Measurements from ENCODE around the gene NOTUM. TPM values are rescaled to one million over a fixed set of nuclear protein-coding genes. Genes with fewer than 3 reads are reported as not detected.
"Not testable (repeated sequence)": the region's sequence is repeated elsewhere in the genome, so short reads cannot be mapped to it uniquely, and the experiment has no call there.

NOTUM gene
- total RNA-seq, 1 experiment from 2014 or later, result not detected

DNA sequence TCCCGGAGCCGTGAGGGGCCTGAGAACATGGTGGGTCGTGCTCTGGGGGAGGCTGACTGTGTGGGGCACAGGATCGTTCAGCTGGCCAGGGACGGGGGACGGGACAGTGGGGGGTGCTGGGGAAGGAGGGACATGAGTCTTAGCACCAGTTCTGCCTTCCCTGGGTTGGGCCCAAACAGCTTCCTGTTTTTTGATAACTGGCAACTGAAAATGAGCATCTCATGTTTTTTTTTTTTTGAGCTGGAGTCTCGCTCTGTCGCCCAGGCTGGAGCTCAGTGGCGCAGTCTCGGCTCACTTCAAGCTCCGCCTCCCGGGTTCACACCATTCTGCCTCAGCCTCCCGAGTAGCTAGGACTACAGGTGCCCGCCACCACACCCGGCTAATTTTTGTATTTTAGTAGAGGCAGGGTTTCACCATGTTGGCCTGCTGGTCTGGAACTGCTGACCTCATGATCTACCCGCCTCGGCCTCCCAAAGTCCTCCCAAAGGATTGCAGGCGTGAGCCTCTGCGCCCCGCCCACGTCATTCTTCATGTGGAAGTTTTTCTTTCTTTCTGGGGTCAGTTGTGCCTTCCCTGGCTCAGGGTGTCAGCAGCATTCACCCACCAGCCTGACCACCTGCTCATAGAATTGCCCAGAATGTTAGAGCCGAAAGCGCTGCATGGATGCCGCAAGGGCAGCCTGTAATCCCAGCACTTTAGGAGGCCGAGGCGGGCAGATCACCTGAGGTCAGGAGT lies 22.8 kb upstream of the NOTUM start:
- H3K4me1 ChIP-seq (ENCODE audit: insufficient read depth, low read length, poor library complexity, severe bottlenecking), result peaks cover 2% of the 10 kb centered on the region
- intact Hi-C loops (cut with micrococcal nuclease; ENCODE audit: unreplicated experiment), result no loop called here

DNA sequence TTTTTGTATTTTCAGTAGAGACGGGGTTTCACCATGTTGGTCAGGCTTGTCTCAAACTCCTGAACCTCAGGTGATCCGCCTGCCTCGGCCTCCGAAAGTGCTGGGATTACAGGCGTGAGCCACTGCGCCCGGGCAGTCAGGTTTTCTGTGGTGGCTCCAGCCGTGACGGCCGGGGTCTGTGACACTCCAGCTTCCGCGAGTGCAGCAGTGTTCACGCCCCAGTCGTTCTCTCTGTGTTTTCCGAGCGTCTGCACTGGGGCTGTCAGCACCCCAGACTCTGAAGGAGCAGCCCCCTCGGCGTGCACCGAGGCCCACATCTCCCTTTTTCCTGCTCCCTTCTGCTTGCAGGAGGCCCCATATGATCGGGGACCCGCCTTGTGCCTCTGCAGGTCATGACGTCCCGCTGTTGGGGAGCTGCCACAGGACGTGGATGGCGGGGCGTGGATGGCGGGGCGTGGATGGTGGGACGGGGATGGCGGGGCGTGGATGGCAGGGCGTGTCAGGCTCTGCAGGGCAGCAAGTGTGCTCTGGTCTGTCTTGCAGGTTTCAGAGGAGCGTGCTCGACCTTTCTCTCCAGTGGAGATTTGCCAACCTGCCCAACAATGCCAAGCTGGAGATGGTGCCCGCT lies 22.1 kb upstream of the NOTUM start:
- Histone ChIP-seq H3K9me3 (ENCODE audit: low read depth, low read length, poor library complexity, severe bottlenecking) (no peaks in the 10 kb centered on the region), H3K27ac (ENCODE audit: low read depth, low read length, poor library complexity, severe bottlenecking) (no peak overlapping the region), H3K4me1 (ENCODE audit: insufficient read depth, low read length, poor library complexity, severe bottlenecking) (peaks cover 5% of the 10 kb centered on the region), H3K36me3 (ENCODE audit: insufficient read depth, low read length, poor library complexity, severe bottlenecking) (no peaks in the 10 kb centered on the region), H3K27me3 (replicated peaks; ENCODE audit: insufficient read depth, low read depth, low read length, poor library complexity) (no peaks in the 10 kb centered on the region), H3K4me3 (ENCODE audit: low read depth, low read length, poor library complexity, severe bottlenecking) (no peak overlapping the region)
- no TSS peak for BruUV-seq (replicated peaks)
- intact Hi-C loops (cut with micrococcal nuclease; ENCODE audit: unreplicated experiment), result no loop called here
- ChIA-PET POLR2A (ENCODE audit: low non-redundant PET) (no interaction called here), CTCF (no interaction called here)
- no peak for DNase-seq (ENCODE audit: low spot score)
- TF ChIP-seq, protein P1, sequence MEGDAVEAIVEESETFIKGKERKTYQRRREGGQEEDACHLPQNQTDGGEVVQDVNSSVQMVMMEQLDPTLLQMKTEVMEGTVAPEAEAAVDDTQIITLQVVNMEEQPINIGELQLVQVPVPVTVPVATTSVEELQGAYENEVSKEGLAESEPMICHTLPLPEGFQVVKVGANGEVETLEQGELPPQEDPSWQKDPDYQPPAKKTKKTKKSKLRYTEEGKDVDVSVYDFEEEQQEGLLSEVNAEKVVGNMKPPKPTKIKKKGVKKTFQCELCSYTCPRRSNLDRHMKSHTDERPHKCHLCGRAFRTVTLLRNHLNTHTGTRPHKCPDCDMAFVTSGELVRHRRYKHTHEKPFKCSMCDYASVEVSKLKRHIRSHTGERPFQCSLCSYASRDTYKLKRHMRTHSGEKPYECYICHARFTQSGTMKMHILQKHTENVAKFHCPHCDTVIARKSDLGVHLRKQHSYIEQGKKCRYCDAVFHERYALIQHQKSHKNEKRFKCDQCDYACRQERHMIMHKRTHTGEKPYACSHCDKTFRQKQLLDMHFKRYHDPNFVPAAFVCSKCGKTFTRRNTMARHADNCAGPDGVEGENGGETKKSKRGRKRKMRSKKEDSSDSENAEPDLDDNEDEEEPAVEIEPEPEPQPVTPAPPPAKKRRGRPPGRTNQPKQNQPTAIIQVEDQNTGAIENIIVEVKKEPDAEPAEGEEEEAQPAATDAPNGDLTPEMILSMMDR (conservative IDR thresholded peaks at IDR 0.05; ENCODE audit: low read depth, low read length), result no peak
- TF ChIP-seq EZH2 (IDR thresholded peaks at IDR 0.05; ENCODE audit: borderline replicate concordance, low read depth, low read length, poor library complexity, severe bottlenecking), result no peak

More for the DNA sequence above, 22.8 kb upstream of the NOTUM start:
- DNase-seq (ENCODE audit: low spot score), result no peak
- ChIA-PET POLR2A (ENCODE audit: low non-redundant PET) (interaction anchor here (0.6 kb wide), 1 partner anchor 315 kb away, joined by 4 read pairs; no protein-coding TSS in a partner anchor), CTCF (no interaction called here)
- Histone ChIP-seq H3K27me3 (replicated peaks; ENCODE audit: insufficient read depth, low read depth, low read length, poor library complexity) (no peaks in the 10 kb centered on the region), H3K27ac (ENCODE audit: low read depth, low read length, poor library complexity, severe bottlenecking) (no peak overlapping the region), H3K4me3 (ENCODE audit: low read depth, low read length, poor library complexity, severe bottlenecking) (no peak overlapping the region), H3K36me3 (ENCODE audit: insufficient read depth, low read length, poor library complexity, severe bottlenecking) (no peaks in the 10 kb centered on the region), H3K9me3 (ENCODE audit: low read depth, low read length, poor library complexity, severe bottlenecking) (no peaks in the 10 kb centered on the region)
- TF ChIP-seq, protein P1 (conservative IDR thresholded peaks at IDR 0.05; ENCODE audit: low read depth, low read length), result no peak
- TF ChIP-seq EZH2 (IDR thresholded peaks at IDR 0.05; ENCODE audit: borderline replicate concordance, low read depth, low read length, poor library complexity, severe bottlenecking), result no peak
- no TSS peak for BruUV-seq (replicated peaks)

DNA sequence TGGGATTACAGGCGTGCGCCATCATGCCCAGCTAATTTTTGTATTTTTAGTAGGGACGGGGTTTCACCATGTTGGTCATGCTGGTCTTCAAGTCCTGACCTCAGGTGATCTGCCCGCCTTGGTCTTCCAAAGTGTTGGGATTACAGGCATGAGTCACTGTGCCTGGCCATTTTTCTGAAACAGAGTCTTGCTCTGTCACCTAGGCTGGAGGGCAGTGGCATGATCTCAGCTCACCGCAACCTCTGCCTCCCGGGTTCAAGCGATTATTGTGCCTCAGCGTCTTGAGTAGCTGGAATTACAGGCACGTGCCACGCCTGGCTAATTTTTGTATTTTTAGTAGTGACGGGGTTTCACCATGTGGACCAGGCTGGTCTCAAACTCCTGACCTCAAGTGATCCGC lies 20.5 kb upstream of the NOTUM start:
- H3K4me3 ChIP-seq (ENCODE audit: low read depth, low read length, poor library complexity, severe bottlenecking); H3K27me3 ChIP-seq (replicated peaks; ENCODE audit: insufficient read depth, low read depth, low read length, poor library complexity); H3K9me3 ChIP-seq (ENCODE audit: low read depth, low read length, poor library complexity, severe bottlenecking); H3K36me3 ChIP-seq (ENCODE audit: insufficient read depth, low read length, poor library complexity, severe bottlenecking); H3K27ac ChIP-seq (ENCODE audit: low read depth, low read length, poor library complexity, severe bottlenecking); intact Hi-C loops (cut with micrococcal nuclease; ENCODE audit: unreplicated experiment); H3K4me1 ChIP-seq (ENCODE audit: insufficient read depth, low read length, poor library complexity, severe bottlenecking); DNase-seq (ENCODE audit: low spot score); CTCF ChIA-PET; POLR2A ChIA-PET (ENCODE audit: low non-redundant PET); BruUV-seq (replicated peaks): not testable (repeated sequence)

All from A673 (cell line).